K562 (cell line): ENCODE measurements around the gene PRSS1. TPM values are rescaled to one million over a fixed set of nuclear protein-coding genes. Genes with fewer than 3 reads are reported as not detected.

Source experiments
- ATAC-seq: fragments of 200-7000 bp; cut with Tn5 transposase; 3 replicates; pipeline ENCODE4 v1.9.1; 2020; ENCODE audit warnings: moderate library complexity
- BruUV-seq: library from RNA; stranded (reverse); fragments of 400-500 nt; replicated peaks from 2 replicates; lab custom pipeline; 2021; lab: Mats Ljungman, UMichigan
- CTCF ChIA-PET: fragments of 300-600 bp; formaldehyde crosslinking; extraction: SDS; loops from one replicate; lab custom pipeline; 2021; ENCODE audit warnings: low intra/inter-chr PET ratio; lab: Yijun Ruan, JAX
- POLR2A ChIA-PET: fragments of 300-600, 350-650 bp; sonication (Branson Sonifier 250); formaldehyde crosslinking; extraction: SDS; loops from one replicate; lab custom pipeline; 2021; ENCODE audit warnings: antibody characterized with exemption, inconsistent platforms; lab: Yijun Ruan, JAX
- DNase-seq, 4 experiments: peaks; one replicate each; pipeline versions ENCODE4 v3.0.0 to v3.0.0-alpha.2; 2011 to 2018; ENCODE audit warnings: low spot score in 3 of 4, mixed read lengths in 3 of 4; ENCODE audit errors: extremely low read depth in 1 of 4
- FAIRE-seq: peaks from 2 replicates; lab custom pipeline; 2011; peaks lifted over from hg19 to GRCh38; lab: Jason Lieb, UNC
- H2AFZ ChIP-seq: 2 replicates; pipeline ENCODE4 v1.6.0; 2011; ENCODE audit warnings: low read depth, low read length, control low read depth, inconsistent platforms
- H3K27ac ChIP-seq: fragments of 200-600 bp; 3 replicates; pipeline ENCODE4 v1.8.0; 2011; ENCODE audit warnings: low read depth, mild to moderate bottlenecking, control low read depth, inconsistent platforms, low read length, moderate library complexity, mixed read lengths; ENCODE audit errors: extremely low read depth
- H3K27me3 ChIP-seq, 2 experiments: fragments of 300-600 bp in 1 of 2; 2 replicates in 1 of 2; 3 replicates in 1 of 2; pipeline versions ENCODE4 v1.6.0 to v1.8.0; 2011; ENCODE audit warnings: inconsistent platforms in 2 of 2, low read length in 2 of 2, mild to moderate bottlenecking in 1 of 2, mixed read lengths in 1 of 2, moderate library complexity in 1 of 2; ENCODE audit not compliant: control insufficient read depth in 2 of 2, insufficient read depth in 2 of 2
- H3K36me3 ChIP-seq: fragments of 300-600 bp; 3 replicates; pipeline ENCODE4 v1.8.0; 2011; ENCODE audit warnings: mild to moderate bottlenecking, low read length, inconsistent platforms; ENCODE audit not compliant: control insufficient read depth, insufficient read depth
- H3K4me1 ChIP-seq, 2 experiments: fragments of 200-600 bp in 1 of 2; replicated peaks in 1 of 2; 2 replicates in 1 of 2; 3 replicates in 1 of 2; pipeline versions ENCODE4 v1.5.1 to v1.8.0; 2011; ENCODE audit warnings: inconsistent platforms in 2 of 2, low read length in 2 of 2, mild to moderate bottlenecking in 1 of 2, mixed read lengths in 1 of 2, moderate library complexity in 1 of 2; ENCODE audit not compliant: control insufficient read depth in 2 of 2, insufficient read depth in 2 of 2
- H3K4me2 ChIP-seq: 2 replicates; pipeline ENCODE4 v1.6.1; 2011; ENCODE audit warnings: low read length, control low read depth, inconsistent platforms, mixed read lengths; ENCODE audit not compliant: insufficient read depth
- H3K4me3 ChIP-seq: fragments of 200-600 bp; sonication (generic), shearing (Covaris generic); 2 replicates; pipeline ENCODE4 v1.5.1; 2016; ENCODE audit warnings: control low read depth, inconsistent platforms
- H3K79me2 ChIP-seq: fragments of 200-600 bp; 3 replicates; pipeline ENCODE4 v1.8.0; 2011; ENCODE audit warnings: low read length, inconsistent platforms; ENCODE audit not compliant: control insufficient read depth, insufficient read depth
- H3K9ac ChIP-seq, 2 experiments: 2 replicates each; pipeline versions ENCODE4 v1.6.0 to v1.6.1; 2011; ENCODE audit warnings: low read depth in 2 of 2, low read length in 2 of 2, control low read depth in 1 of 2, inconsistent platforms in 1 of 2, mild to moderate bottlenecking in 1 of 2, mixed read lengths in 1 of 2; ENCODE audit not compliant: insufficient read depth in 1 of 2
- H3K9me1 ChIP-seq: one replicate; pipeline ENCODE4 v1.6.0; 2011; ENCODE audit warnings: inconsistent platforms, mild to moderate bottlenecking, low read length, moderate library complexity; ENCODE audit not compliant: control insufficient read depth, insufficient read depth
- H3K9me3 ChIP-seq: replicated peaks from 2 replicates; pipeline ENCODE4 v1.5.1; 2011; ENCODE audit warnings: low read depth, low read length, inconsistent platforms; ENCODE audit not compliant: control insufficient read depth, insufficient read depth
- H4K20me1 ChIP-seq: replicated peaks from 2 replicates; pipeline ENCODE4 v1.6.1; 2011; ENCODE audit warnings: low read length, inconsistent platforms, mixed read lengths; ENCODE audit not compliant: control insufficient read depth, insufficient read depth
- ARID1B ChIP-seq: fragments of 450-650 bp; IDR thresholded peaks from 2 replicates; pipeline ENCODE4 v1.6.1; 2016; ENCODE audit warnings: antibody characterized with exemption, mild to moderate bottlenecking, inconsistent platforms
- CEBPG ChIP-seq, 3 experiments: fragments of 200-800 bp in 1 of 3; sonication (Bioruptor generic) in 1 of 3; sonication (generic) in 1 of 3; formaldehyde crosslinking in 1 of 3; IDR thresholded peaks in 2 of 3; conservative IDR thresholded peaks in 1 of 3; 2 replicates each; pipeline versions ENCODE4 v1.6.1 to v1.8.0; 2016 to 2022; ENCODE audit warnings: missing compliant biosample characterization in 2 of 3, missing genetic modification characterization in 2 of 3, mild to moderate bottlenecking in 1 of 3, missing genetic modification reagents in 1 of 3
- CHD1 ChIP-seq: fragments of 200-600 bp; sonication (generic); IDR thresholded peaks from one replicate; pipeline ENCODE4 v1.6.1; 2012; ENCODE audit warnings: mild to moderate bottlenecking, moderate library complexity, low read length, inconsistent platforms
- CHD4 ChIP-seq: fragments of 200-600 bp; sonication (generic); IDR thresholded peaks from 3 replicates; pipeline ENCODE4 v1.6.1; 2012; ENCODE audit warnings: low read depth, mild to moderate bottlenecking, mixed read lengths, low read length, inconsistent platforms; ENCODE audit not compliant: insufficient read depth, insufficient replicate concordance, poor library complexity, severe bottlenecking
- CTBP1 ChIP-seq: fragments of 450-650 bp; IDR thresholded peaks from 2 replicates; pipeline ENCODE4 v1.6.1; 2016; ENCODE audit warnings: borderline replicate concordance
- HDGF ChIP-seq: fragments of 450-650 bp; IDR thresholded peaks from 2 replicates; pipeline ENCODE4 v1.6.1; 2016
- HNRNPLL ChIP-seq: fragments of 200-400 bp; formaldehyde crosslinking; IDR thresholded peaks from 2 replicates; pipeline ENCODE4 v1.6.1; 2017; ENCODE audit warnings: low read length, low read depth, mild to moderate bottlenecking; ENCODE audit not compliant: poor library complexity, severe bottlenecking
- ID3 ChIP-seq, 2 experiments: fragments of 250-450 bp in 1 of 2; fragments of 450-650 bp in 1 of 2; sonication (Bioruptor Pico) in 1 of 2; IDR thresholded peaks; 2 replicates each; pipeline versions ENCODE4 v1.6.1 to v1.8.0; 2016 to 2021; ENCODE audit warnings: mild to moderate bottlenecking in 2 of 2, moderate library complexity in 2 of 2, missing compliant biosample characterization in 1 of 2, missing genetic modification characterization in 1 of 2
- JUN ChIP-seq, 2 experiments: sonication (generic) in 1 of 2; formaldehyde crosslinking in 1 of 2; IDR thresholded peaks; 2 replicates each; pipeline versions ENCODE4 v1.6.1 to v1.8.0; 2012 to 2022; ENCODE audit warnings: borderline replicate concordance in 2 of 2, mild to moderate bottlenecking in 2 of 2, improper control_type of control experiment in 1 of 2, low read depth in 1 of 2, low read length in 1 of 2, missing genetic modification reagents in 1 of 2
- JUND ChIP-seq, 2 experiments: IDR thresholded peaks; 2 replicates in 1 of 2; 3 replicates in 1 of 2; pipeline ENCODE4 v1.6.1; 2011; ENCODE audit warnings: borderline replicate concordance in 2 of 2, low read depth in 2 of 2, low read length in 2 of 2, improper control_type of control experiment in 1 of 2, missing biosample characterization in 1 of 2, missing genetic modification characterization in 1 of 2, missing genetic modification reagents in 1 of 2
- PHF8 ChIP-seq: fragments of 200-600 bp; sonication (generic); IDR thresholded peaks from 2 replicates; pipeline ENCODE4 v1.6.1; 2012; ENCODE audit warnings: mixed run types, mild to moderate bottlenecking, inconsistent platforms, low read length, moderate library complexity, borderline replicate concordance
- SAFB ChIP-seq: fragments of 200-400 bp; formaldehyde crosslinking; IDR thresholded peaks from 2 replicates; pipeline ENCODE4 v1.6.1; 2017; ENCODE audit warnings: low read depth, low read length, borderline replicate concordance
- SMARCC2 ChIP-seq: fragments of 450-650 bp; IDR thresholded peaks from 2 replicates; pipeline ENCODE4 v1.6.1; 2017; ENCODE audit warnings: antibody characterized with exemption, moderate library complexity, mild to moderate bottlenecking, low read depth
- SRSF1 ChIP-seq: fragments of 200-400 bp; formaldehyde crosslinking; IDR thresholded peaks from 2 replicates; pipeline ENCODE4 v1.6.1; 2017; ENCODE audit warnings: mild to moderate bottlenecking, low read depth, low read length, moderate library complexity
- TBL1XR1 ChIP-seq, 2 experiments: IDR thresholded peaks; 2 replicates each; pipeline ENCODE4 v1.6.1; 2012; ENCODE audit warnings: improper control_type of control experiment in 2 of 2, low read length in 2 of 2, mild to moderate bottlenecking in 1 of 2
- TFAM ChIP-seq: fragments of 250-450 bp; sonication (Bioruptor Pico); conservative IDR thresholded peaks from 2 replicates; pipeline ENCODE4 v1.5.0; 2021; ENCODE audit warnings: mild to moderate bottlenecking, moderate library complexity
- ZEB2 ChIP-seq: fragments of 450-650 bp; IDR thresholded peaks from 2 replicates; pipeline ENCODE4 v1.6.1; 2016
- ZNF133 ChIP-seq: fragments of 250-450 bp; sonication (Bioruptor Pico); IDR thresholded peaks from 2 replicates; pipeline ENCODE4 v1.4.0; 2020; ENCODE audit warnings: mild to moderate bottlenecking
- ZNF143 ChIP-seq: sonication (generic); formaldehyde crosslinking; IDR thresholded peaks from 2 replicates; pipeline ENCODE4 v1.9.0; 2022; ENCODE audit warnings: mild to moderate bottlenecking, missing genetic modification reagents
- ZNF511 ChIP-seq: sonication (generic); formaldehyde crosslinking; IDR thresholded peaks from 2 replicates; pipeline ENCODE4 v1.8.0; 2022; ENCODE audit warnings: mild to moderate bottlenecking, missing genetic modification reagents
- WGBS: fragments of 100-300 bp; shearing (Covaris generic); methylation state at CpG from one replicate; pipeline ENCODE4 v1.1.6; 2016; ENCODE audit warnings: low coverage, mixed read lengths; ENCODE audit not compliant: insufficient coverage; ENCODE audit errors: missing lambda C conversion rate; 5-methylcytosine and 5-hydroxymethylcytosine counted together
- in situ Hi-C: fragments of 300-500 bp; cut with MboI; formaldehyde crosslinking; loops from 4 replicates; pipeline ENCODE4 v1.15.0; 2018; ENCODE audit warnings: inconsistent platforms, mixed read lengths
- intact Hi-C: fragments of 100-400 bp; cut with micrococcal nuclease; formaldehyde crosslinking; loops from 2 replicates; pipeline ENCODE4 v1.14.2; 2022
- polyA plus RNA-seq, 8 experiments: library from polyadenylated mRNA; depleted of rRNA in 4 of 8; stranded (reverse) in 5 of 8; unstranded in 3 of 8; fragments of >200 nt; fragmentation: Nextera tagmentation in 2 of 8; fragmentation: Illumina TruSeq in 1 of 8; extraction: Ambion mirVana in 2 of 8; extraction: Trizol in 1 of 8; gene quantifications; 2 replicates each; pipeline versions ENCODE4 v1.2.1 to v1.2.3, GENCODE V29; 2011 to 2014; ENCODE audit warnings: inconsistent platforms in 1 of 8, missing spikeins in 1 of 8
- total RNA-seq, 7 experiments: library from RNA; depleted of rRNA in 6 of 7; stranded (reverse); fragments of >200 nt in 6 of 7; fragmentation: Illumina TruSeq in 2 of 7; extraction: Trizol in 2 of 7; gene quantifications; 2 replicates each; pipeline versions ENCODE4 v1.2.1 to v1.2.3, GENCODE V29; 2011 to 2021; ENCODE audit warnings: low replicate concordance in 1 of 7

PRSS1 gene
- total and polyA plus RNA-seq, 9 of the 15 experiments (the other 6 are each of a cell fraction or from before 2014, with no cell fraction given) = 0.07 to 6.6 (median 0.20) TPM; not detected in 6

GRCh38 chr7:142760071-142760642 is 10.9 kb downstream of the PRSS1 start:
- Histone ChIP-seq H3K4me3 (no peak overlapping the region), H3K9ac (no peak overlapping the region), H3K4me2 (no peak overlapping the region), H3K9me3 (no peaks in the 10 kb centered on the region), H3K4me1 (peaks cover 0 to 4% of the 10 kb centered on the region in 2 experiments; a peak in 1 of 5 replicates), H3K27me3 (peaks cover 0 to 5% of the 10 kb centered on the region in 2 experiments; a peak in 2 of 5 replicates), H2AFZ (no peak overlapping the region), H3K27ac (no peak overlapping the region), H3K79me2 (no peaks in the 10 kb centered on the region), H4K20me1 (no peaks in the 10 kb centered on the region), H3K9me1 (no peaks in the 10 kb centered on the region), H3K36me3 (no peaks in the 10 kb centered on the region)
- in situ Hi-C loops (no loop called here), intact Hi-C loops (no loop called here)
- POLR2A ChIA-PET = interaction anchor here (1.1 kb wide), 1 partner anchor 10 kb away, joined by 3 read pairs; no protein-coding TSS in a partner anchor
- DNase-seq (no peak), FAIRE-seq (no peak), ATAC-seq (no peak; the same call in 2 of the 3 replicates)
- CTCF ChIA-PET = no interaction called here
- BruUV-seq = no TSS peak
- WGBS = 1% methylated on average over 5 of the region's 5 CpGs
- TF ChIP-seq ID3 (CRISPR knock-in tag; IDR thresholded peaks at IDR 0.05) (no peak), ID3 (tag; IDR thresholded peaks at IDR 0.05) (peak; percentile 86), ARID1B (peak; percentile 49; the same call in 1 of the 2 replicates), ZNF511 (CRISPR knock-in tag) (0 out of 2 replicates have a peak, but pooled peaks have one; percentile 53), TBL1XR1 (IDR thresholded peaks at IDR 0.05; ENCODE audit: low read length in 2 of 2) (no peak), CTBP1 (peak; percentile 46; the same call in 1 of the 2 replicates), HNRNPLL (no peak), CHD1 (no peak), PHF8 (no peak), TFAM (CRISPR knock-in tag) (no peak), JUN (IDR thresholded peaks at IDR 0.05; ENCODE audit: borderline replicate concordance, low read depth, low read length) (0 out of 2 replicates have a peak, but pooled peaks have one; percentile 26), JUN (CRISPR knock-in tag; IDR thresholded peaks at IDR 0.05; ENCODE audit: borderline replicate concordance) (no peak), SMARCC2 (no peak), ZNF133 (no peak), SAFB (no peak), JUND (IDR thresholded peaks at IDR 0.05; ENCODE audit: borderline replicate concordance, low read depth, low read length) (peak; percentile 83), JUND (tag; IDR thresholded peaks at IDR 0.05; ENCODE audit: borderline replicate concordance, low read depth, low read length) (peak; percentile 66; the same call in 1 of the 3 replicates), ZNF143 (no peak), CHD4 (no peak), HDGF (no peak), SRSF1 (no peak), ZEB2 (0 out of 2 replicates have a peak, but pooled peaks have one; percentile 59), CEBPG (CRISPR knock-in tag; IDR thresholded peaks at IDR 0.05) (peak; percentile 94), CEBPG (tag; conservative IDR thresholded peaks at IDR 0.05 in 1 of 2, IDR thresholded peaks at IDR 0.05 in 1 of 2) (peak in 1 of 2 experiments; percentile 89; a peak in 2 of 4 replicates)
